HG02610 (cell line): Measurements from ENCODE around the gene TSHR.

ENCODE experiments used
- ATAC-seq: cut with Tn5 transposase; IDR thresholded peaks from one replicate; pipeline ENCODE4 v1.9.1; 2021; ENCODE audit warnings: mild to moderate bottlenecking, moderate library complexity; ENCODE audit not compliant: unreplicated experiment

The TSHR gene

DNA sequence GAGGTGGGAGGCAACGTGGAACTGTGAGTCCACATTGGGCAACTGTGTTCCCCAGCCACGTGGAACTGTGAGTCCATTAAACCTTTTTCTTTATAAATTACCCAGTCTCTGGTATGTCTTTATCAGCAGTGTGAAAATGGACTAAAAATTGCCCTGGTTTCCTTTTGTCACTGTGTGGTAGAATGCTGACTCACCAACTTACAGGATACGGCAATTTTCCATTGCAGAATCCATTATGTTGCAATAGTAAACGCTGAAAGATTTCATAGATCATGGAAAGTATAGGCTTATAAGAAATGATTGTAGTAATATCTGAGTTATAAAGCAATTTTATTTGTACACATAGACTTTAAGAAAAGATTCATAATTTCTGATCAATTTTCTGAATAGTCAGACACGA, 172.4 kb downstream of the TSHR start:
- ATAC-seq, result no peak

DNA sequence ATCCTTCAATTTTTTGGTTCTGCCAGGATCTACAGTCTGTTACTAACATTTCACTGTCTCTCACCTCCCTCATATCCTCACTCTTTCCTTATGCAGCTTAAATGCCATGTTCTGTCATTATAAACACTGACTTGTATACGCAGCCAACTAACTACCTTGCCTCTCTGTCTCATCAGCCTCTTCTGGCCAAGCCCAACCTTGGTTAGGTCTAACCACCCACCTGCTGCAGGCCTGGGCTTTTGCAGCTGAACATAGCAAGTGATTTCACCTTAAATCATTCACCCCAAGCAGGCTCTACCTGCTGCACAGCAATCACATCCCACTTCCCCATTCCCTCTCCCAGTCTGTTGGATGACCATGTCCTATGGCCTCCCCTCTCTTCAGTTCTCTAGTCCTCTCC, 173.8 kb downstream of the TSHR start:
- no peak for ATAC-seq

DNA sequence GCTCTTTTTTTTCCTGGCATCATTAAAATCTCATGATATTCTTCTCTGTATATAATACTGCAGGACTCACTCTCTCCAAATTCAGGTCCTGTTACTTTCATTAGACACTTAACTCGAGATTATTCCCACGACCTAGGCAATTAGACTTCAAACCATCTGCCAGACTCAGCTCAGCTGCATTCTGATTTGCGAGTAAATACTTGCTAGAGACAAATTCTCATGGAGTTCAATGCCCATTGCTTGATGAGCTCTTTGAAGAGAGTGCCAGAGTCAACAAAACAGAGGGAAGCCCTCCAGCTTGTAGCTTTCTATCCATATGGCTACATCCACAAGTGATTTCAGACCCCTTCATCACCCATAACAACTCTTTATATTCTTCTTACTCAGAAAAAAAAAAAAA, 177.0 kb downstream of the TSHR start:
- ATAC-seq, result no peak

GRCh38 chr14:81133400-81133799, 178.0 kb downstream of the TSHR start:
- ATAC-seq, result no peak

DNA sequence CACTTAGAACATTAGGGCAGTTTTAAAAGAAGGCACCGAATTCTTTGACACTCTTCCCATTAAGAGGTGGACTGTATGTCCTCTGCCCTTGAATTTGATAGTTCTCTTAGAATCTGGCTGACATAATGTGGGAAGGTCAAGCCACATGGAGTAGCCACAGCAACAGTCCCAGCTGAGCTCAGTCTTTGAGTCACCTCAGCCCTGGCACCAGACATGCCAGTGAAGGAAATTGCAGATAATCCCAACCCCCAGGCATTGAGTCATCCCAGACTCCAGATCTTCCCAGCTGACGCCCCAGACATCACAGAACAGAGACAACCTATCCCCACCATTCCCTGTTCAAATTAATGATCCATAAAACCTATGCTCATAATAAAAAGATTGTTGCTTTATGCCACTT, 181.9 kb downstream of the TSHR start:
- ATAC-seq, result no peak

DNA sequence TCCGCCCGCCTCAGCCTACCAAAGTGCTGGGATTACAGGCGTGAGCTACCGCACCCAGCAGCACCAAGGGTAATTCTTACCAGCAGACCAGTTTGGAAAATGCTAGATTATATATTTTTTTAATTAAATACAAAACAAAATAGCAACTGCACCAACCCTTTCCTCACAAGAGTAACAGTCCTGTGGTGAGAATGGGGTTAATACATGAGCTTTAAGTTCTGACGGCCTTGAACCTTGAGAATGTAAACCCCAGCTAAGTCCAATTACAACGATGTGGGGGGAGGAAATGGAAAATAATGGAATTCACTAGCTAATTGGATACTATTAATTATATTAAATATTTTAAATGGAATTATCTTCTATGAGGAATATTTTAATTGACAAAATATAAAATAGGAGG, 183.0 kb downstream of the TSHR start:
- ATAC-seq, result no peak

DNA sequence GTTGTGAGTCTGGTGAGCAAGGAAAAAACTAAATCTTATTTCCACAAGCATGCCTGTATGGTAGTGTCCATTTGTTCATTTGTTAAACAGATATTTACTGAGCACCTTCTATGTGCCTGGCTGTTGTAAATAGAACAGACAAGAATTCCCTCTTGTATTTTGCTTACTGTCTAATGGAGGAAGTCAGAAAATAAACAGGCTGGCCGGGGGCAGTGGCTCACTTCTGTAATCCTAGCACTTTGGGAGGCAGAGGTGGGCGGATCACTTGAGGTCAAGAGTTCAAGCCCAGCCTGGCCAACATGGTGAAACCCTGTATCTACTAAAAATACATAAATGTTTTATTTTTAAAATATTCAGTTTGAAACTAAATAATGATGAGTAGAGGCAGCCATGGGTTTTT, 186.0 kb downstream of the TSHR start:
- ATAC-seq, result no peak

- no peak for ATAC-seq
These were observed 188.4 kb downstream of the TSHR start for GRCh38 chr14:81143793-81144192.

GRCh38 chr14:81144824-81145603, 189.6 kb downstream of the TSHR start:
- ATAC-seq, result no peak

GRCh38 chr14:81147140-81147897, 191.9 kb downstream of the TSHR start:
- peak; percentile 72 for ATAC-seq

DNA sequence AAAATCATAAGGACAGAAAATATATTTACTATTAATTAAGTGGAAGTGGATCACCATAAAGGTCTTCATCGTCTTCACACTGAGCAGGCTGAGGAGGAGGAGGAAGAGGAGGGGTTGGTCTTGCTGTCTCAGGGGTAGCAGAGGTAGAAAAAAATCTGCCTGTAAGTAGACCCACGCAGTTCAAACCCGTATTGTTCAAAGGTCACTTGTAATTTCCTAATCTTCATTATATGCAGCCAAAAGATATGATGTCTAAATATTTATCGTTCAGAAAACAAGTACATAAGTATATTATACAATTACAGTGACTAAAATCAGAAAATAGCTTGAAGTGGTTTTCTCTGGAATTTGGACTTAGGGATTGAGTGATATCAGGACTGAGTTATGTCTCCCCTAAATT, 193.2 kb downstream of the TSHR start:
- no peak for ATAC-seq

DNA sequence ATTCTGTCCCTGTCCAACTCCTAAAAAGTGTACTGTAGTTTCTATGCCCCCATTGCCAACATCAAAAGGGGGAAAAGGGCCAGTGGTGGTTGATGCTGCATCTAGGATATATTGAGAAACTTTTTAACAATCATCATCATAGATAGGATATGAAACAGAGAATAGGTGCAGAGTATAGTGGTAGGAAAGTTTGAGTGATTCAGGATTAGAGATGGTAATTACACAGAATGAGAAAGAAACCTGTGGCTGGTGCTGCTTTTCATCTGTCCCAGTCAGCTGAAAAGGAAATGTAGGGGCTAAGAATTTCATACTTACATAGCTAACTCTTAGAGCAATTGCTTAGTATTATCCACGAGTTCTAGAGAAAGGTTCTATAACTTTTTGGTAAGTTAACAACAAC, 197.8 kb downstream of the TSHR start:
- ATAC-seq, result peak; percentile 80

- no peak for ATAC-seq
These were observed 202.0 kb downstream of the TSHR start for GRCh38 chr14:81157431-81157830.

GRCh38 chr14:81161088-81161487, 205.7 kb downstream of the TSHR start:
- no peak for ATAC-seq

- ATAC-seq, result no peak
These were observed 206.3 kb downstream of the TSHR start for GRCh38 chr14:81161749-81162148.

DNA sequence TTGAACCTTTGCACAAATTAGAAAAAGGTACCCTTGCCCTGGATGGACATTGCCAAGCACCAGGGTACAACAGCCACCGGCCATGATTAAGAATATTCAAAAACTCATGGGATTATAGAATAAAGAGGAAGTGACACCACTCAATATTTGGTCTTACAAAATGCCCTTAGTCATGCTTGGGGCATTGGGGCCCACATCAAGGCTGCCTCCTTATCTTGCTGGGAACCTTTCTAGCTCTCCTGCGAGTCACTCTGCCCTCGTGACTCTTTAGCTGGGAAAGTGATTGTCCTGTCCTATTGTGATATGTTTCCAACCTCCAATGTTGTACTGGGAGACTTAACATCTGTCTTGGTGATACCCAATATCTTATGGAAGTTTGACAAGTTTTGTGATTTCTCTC, 207.5 kb downstream of the TSHR start:
- no peak for ATAC-seq

DNA sequence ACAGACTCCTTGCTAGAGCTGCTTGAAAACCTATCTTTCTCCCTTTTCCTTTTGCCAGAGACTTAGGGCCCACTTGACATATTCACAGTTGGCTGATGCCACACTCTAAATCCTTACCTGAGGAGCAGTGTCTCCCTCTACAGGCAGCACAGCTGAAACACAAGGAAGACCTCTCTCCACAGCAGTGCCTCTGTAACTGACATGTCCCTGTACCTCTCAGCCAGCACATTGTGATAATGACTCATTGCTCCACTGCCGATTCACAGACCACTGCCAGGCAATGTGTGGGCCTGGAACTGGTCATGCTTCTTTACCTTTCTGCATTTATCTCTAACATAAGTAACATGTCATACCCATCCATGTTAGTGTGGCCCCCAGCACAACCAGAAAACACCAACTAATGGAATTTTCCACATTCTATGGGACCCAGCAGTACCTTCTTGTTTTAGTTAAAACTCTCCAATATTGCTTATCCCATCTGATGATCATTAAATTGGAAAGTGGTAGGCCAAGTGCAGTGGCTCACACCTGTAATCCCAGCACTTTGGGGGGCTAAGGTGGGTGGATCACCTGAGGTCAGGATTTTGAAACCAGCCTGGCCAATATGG, 208.8 kb downstream of the TSHR start:
- peak; percentile 94 for ATAC-seq

DNA sequence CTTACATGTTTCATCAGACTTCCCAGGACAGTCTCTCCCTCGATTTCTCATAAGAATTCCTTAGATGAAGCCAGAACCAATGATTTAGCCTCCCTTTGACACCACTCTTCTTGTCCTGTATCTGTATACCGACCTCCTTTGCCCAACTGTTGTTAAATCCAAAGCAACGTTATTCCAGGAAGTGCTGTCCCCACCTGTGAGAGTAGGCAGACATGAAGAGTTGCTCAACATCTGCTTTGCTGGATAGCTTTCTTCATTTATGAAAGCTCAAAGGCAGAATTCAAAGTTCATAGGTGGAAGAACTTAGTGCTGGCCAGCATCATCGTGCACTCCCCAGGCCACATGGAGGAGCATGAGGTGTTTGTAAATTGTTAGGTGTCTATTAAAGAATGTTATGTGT, 209.8 kb downstream of the TSHR start:
- no peak for ATAC-seq

- no peak for ATAC-seq
These were observed 210.7 kb downstream of the TSHR start for GRCh38 chr14:81166121-81166520.

DNA sequence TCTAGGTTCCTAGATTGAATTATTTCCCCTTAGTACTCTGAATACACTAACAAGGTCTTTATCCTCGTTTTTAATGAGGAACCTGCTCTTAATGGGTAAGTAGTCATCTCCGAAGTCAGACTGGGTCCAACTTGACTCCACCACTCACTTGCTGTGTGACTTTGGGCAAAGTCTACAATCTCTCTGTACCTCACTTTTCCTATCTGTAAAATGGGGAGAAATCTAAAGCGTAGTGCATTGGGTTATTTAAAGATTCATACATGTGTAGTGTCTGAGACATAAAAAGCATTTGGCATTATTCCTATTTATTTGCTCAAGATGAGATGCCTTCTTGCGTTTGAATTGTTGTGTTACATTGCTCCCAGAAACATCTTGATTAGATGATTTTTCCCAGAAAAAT, 213.8 kb downstream of the TSHR start:
- ATAC-seq, result no peak

DNA sequence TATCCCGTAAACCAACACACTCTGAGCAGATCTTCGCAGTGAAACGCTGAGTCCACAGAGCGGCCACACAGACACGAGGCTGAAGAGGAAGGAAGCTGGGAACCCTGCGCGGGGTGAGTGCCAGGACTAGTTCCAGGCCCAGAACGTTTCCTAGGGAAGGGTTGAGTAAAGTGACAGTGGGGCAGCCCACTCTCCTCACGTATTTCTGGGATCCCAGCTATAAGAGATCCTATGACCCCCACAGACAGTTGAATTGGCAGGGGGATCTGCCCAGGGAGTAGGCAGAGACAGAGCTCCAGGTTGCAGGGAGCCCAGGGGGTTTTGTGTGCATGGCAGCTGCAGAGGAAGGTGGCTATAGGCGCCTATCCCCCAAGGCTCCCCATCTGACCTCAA, 214.3 kb downstream of the TSHR start:
- peak; percentile 14 for ATAC-seq
